HG03571 (cell line): Measurements from ENCODE around the gene CD244.
"Not testable (repeated sequence)": the region's sequence is repeated elsewhere in the genome, so short reads cannot be mapped to it uniquely, and the experiment has no call there.

Source experiments
- ATAC-seq: cut with Tn5 transposase; IDR thresholded peaks from one replicate; pipeline ENCODE4 v1.9.1; 2021; ENCODE audit not compliant: unreplicated experiment

Gene CD244

GRCh38 chr1:160782988-160783765, 79.5 kb downstream of the CD244 start:
- ATAC-seq: not testable (repeated sequence)

- peak; percentile 84 for ATAC-seq
Measured at GRCh38 chr1:160781914-160782689, 80.6 kb downstream of the CD244 start.

DNA sequence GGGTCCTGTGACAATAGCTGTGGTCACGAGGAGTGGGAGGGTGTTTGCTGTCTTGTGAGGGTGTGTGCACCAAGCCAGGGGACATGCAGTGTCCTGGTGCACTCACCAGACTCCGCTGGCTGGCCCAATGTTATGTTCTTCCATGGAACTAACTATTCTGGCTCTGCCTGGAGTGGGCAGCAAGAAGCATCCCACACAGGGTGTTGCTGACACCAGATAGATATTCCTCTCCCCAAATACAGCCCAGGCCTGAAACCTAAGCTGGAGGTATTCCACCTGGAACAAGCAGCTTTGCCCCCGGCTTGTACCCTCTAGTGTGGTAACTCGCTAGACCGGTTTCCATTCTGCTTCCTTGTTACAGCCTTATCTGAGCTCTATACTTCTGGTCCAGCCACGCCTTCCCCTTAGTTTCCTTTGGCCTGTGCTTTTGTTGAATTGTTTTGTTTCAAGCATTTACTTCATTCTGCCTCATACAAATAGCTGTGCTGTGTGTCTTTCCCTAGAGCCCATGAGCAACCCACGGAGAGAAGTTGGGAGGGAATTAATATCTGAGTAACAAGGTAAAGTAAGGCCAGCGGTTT, 81.4 kb downstream of the CD244 start:
- no peak for ATAC-seq

GRCh38 chr1:160780398-160780755, 82.3 kb downstream of the CD244 start:
- ATAC-seq: no peak
